ENCODE measurements around the gene PDGFB.
A peak's percentile ranks its signal among the peaks of the same experiment; 100 is the strongest.

Gene PDGFB

GRCh38 chr22:39256979-39257378, 12.2 kb upstream of the PDGFB start:
- H3F3A ChIP-seq (ENCODE audit: insufficient read depth, low read length), result no peaks in the 10 kb centered on the region
- no peaks in the 10 kb centered on the region for H3K9me2 ChIP-seq (replicated peaks; ENCODE audit: insufficient read depth, low read length)
- H3K27me3 ChIP-seq (replicated peaks; ENCODE audit: insufficient read depth, low read length), result no peaks in the 10 kb centered on the region
- no peaks in the 10 kb centered on the region for H3K36me3 ChIP-seq (replicated peaks; ENCODE audit: insufficient read depth, low read length)
- DNase-seq, result no peak
- no peaks in the 10 kb centered on the region for H3K9me3 ChIP-seq (replicated peaks; ENCODE audit: insufficient read depth, low read length)
- no peak overlapping the region for H3K4me2 ChIP-seq (ENCODE audit: low read depth, low read length)
- TF ChIP-seq EZH2 (optimal IDR thresholded peaks at IDR 0.05; ENCODE audit: low read depth, low read length), result no peak
- no peak for TF ChIP-seq CTCF (IDR thresholded peaks at IDR 0.05; ENCODE audit: low read length)
- no peak for TF ChIP-seq EZH2phosphoT487 (IDR thresholded peaks at IDR 0.05; ENCODE audit: low read length)
- H3K9ac ChIP-seq (ENCODE audit: low read length), result no peak overlapping the region
- H3K4me1 ChIP-seq (ENCODE audit: low read length), result peaks cover 43% of the 10 kb centered on the region
- H3K4me3 ChIP-seq (ENCODE audit: low read length), result no peak overlapping the region
- H3K79me2 ChIP-seq (ENCODE audit: low read length), result no peaks in the 10 kb centered on the region
- H4K20me1 ChIP-seq (ENCODE audit: insufficient read depth, low read length), result no peaks in the 10 kb centered on the region
- no peak overlapping the region for H3K27ac ChIP-seq (ENCODE audit: low read length)
- no peak overlapping the region for H2AFZ ChIP-seq (ENCODE audit: low read length)

- Histone ChIP-seq H3K9me2 (replicated peaks; ENCODE audit: insufficient read depth, low read length) (no peaks in the 10 kb centered on the region), H3K4me2 (ENCODE audit: low read depth, low read length) (no peak overlapping the region), H4K20me1 (ENCODE audit: insufficient read depth, low read length) (no peaks in the 10 kb centered on the region), H2AFZ (ENCODE audit: low read length) (no peak overlapping the region), H3K79me2 (ENCODE audit: low read length) (no peaks in the 10 kb centered on the region), H3F3A (ENCODE audit: insufficient read depth, low read length) (no peaks in the 10 kb centered on the region), H3K36me3 (replicated peaks; ENCODE audit: insufficient read depth, low read length) (no peaks in the 10 kb centered on the region), H3K27me3 (replicated peaks; ENCODE audit: insufficient read depth, low read length) (no peaks in the 10 kb centered on the region), H3K9ac (ENCODE audit: low read length) (no peak overlapping the region), H3K4me3 (ENCODE audit: low read length) (no peak overlapping the region), H3K9me3 (replicated peaks; ENCODE audit: insufficient read depth, low read length) (no peaks in the 10 kb centered on the region), H3K27ac (ENCODE audit: low read length) (no peak overlapping the region), H3K4me1 (ENCODE audit: low read length) (peaks cover 43% of the 10 kb centered on the region)
- no peak for DNase-seq
- no peak for TF ChIP-seq CTCF (IDR thresholded peaks at IDR 0.05; ENCODE audit: low read length)
- no peak for TF ChIP-seq EZH2 (optimal IDR thresholded peaks at IDR 0.05; ENCODE audit: low read depth, low read length)
- TF ChIP-seq EZH2phosphoT487 (IDR thresholded peaks at IDR 0.05; ENCODE audit: low read length), result no peak
Observed at GRCh38 chr22:39256186-39256552, 11.4 kb upstream of the PDGFB start.

GRCh38 chr22:39255449-39256185, 10.8 kb upstream of the PDGFB start:
- H3K9ac ChIP-seq (ENCODE audit: low read length), result peak overlapping the region; percentile 60
- H3K27me3 ChIP-seq (replicated peaks; ENCODE audit: insufficient read depth, low read length), result no peaks in the 10 kb centered on the region
- H3K27ac ChIP-seq (ENCODE audit: low read length), result peak overlapping the region; percentile 49; the same call in 1 of the 2 replicates

More at GRCh38 chr22:39255449-39256185, 10.8 kb upstream of the PDGFB start:
- Histone ChIP-seq H3K4me2 (ENCODE audit: low read depth, low read length) (no peak overlapping the region), H3K4me1 (ENCODE audit: low read length) (peaks cover 43% of the 10 kb centered on the region), H3K79me2 (ENCODE audit: low read length) (no peaks in the 10 kb centered on the region), H3K4me3 (ENCODE audit: low read length) (no peak overlapping the region), H3K36me3 (replicated peaks; ENCODE audit: insufficient read depth, low read length) (no peaks in the 10 kb centered on the region), H2AFZ (ENCODE audit: low read length) (peak overlapping the region; percentile 59), H3K9me2 (replicated peaks; ENCODE audit: insufficient read depth, low read length) (no peaks in the 10 kb centered on the region), H3K9me3 (replicated peaks; ENCODE audit: insufficient read depth, low read length) (no peaks in the 10 kb centered on the region), H4K20me1 (ENCODE audit: insufficient read depth, low read length) (no peaks in the 10 kb centered on the region), H3F3A (ENCODE audit: insufficient read depth, low read length) (no peaks in the 10 kb centered on the region)
- no peak for DNase-seq
- TF ChIP-seq EZH2 (optimal IDR thresholded peaks at IDR 0.05; ENCODE audit: low read depth, low read length) (no peak), CTCF (IDR thresholded peaks at IDR 0.05; ENCODE audit: low read length) (no peak), EZH2phosphoT487 (IDR thresholded peaks at IDR 0.05; ENCODE audit: low read length) (no peak)

Data from MM.1S (cell line).